Prostate gland (tissue), 2 donors: ENCODE data around the gene NDFIP2.

Experiments
- CTCF ChIP-seq, 4 experiments: fragments of 200-600 bp in 2 of 4; fragments of 450-650 bp in 2 of 4; sonication (generic) in 2 of 4; IDR thresholded peaks; 1 replicate in 3 of 4; 2 replicates in 1 of 4; pipeline ENCODE4 v1.5.1; 2016 to 2019; ENCODE audit warnings: antibody characterized with exemption in 4 of 4, mild to moderate bottlenecking in 2 of 4, moderate library complexity in 2 of 4
- POLR2A ChIP-seq: fragments of 450-650 bp; IDR thresholded peaks from one replicate; pipeline ENCODE4 v1.6.1; 2016; ENCODE audit warnings: antibody characterized with exemption, mild to moderate bottlenecking
- POLR2AphosphoS5 ChIP-seq: sonication (generic); formaldehyde crosslinking; IDR thresholded peaks from one replicate; pipeline ENCODE4 v1.6.1; 2017; ENCODE audit warnings: antibody characterized with exemption

DNA sequence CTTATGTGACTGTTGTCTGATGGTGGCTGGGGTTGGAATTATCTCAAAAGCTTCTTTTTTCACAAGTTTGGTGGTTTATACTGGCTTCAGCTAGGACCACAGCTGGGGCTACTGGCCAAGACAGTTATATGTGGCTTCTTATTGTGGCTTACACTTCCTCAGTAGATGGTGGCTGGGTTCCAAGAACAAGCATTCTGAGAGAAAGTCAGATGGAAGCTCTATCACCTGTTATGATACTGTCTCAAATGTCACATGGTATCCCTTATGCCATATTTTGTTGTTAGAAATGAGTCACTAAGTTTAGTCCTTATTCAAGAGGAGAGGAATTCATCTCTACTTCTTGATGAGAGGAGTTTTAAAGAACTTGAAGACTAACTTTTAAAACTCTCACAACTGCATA, 41.6 kb downstream of the NDFIP2 start:
- no peak for TF ChIP-seq POLR2A
- no peak for TF ChIP-seq CTCF (IDR thresholded peaks at IDR 0.05)
- no peak for TF ChIP-seq POLR2AphosphoS5
